Measurements from ENCODE around the gene PYCARD. TPM values are rescaled to one million over a fixed set of nuclear protein-coding genes. Genes with fewer than 3 reads are reported as not detected.
A peak's percentile ranks its signal among the peaks of the same experiment; 100 is the strongest.

Gene PYCARD
- total and polyA plus RNA-seq, 2 experiments from 2014 or later = 24.3 to 28.1 TPM

GRCh38 chr16:31157136-31157535, 45.4 kb downstream of the PYCARD start:
- Histone ChIP-seq H3K4me3 (peak overlapping the region; percentile 28; the same call in 1 of the 2 replicates), H3F3A (ENCODE audit: insufficient read depth) (no peaks in the 10 kb centered on the region), H3K79me2 (ENCODE audit: insufficient read depth) (no peaks in the 10 kb centered on the region), H3K36me3 (ENCODE audit: low read depth) (no peaks in the 10 kb centered on the region), H2AFZ (peak overlapping the region; percentile 70; the same call in 1 of the 2 replicates), H3K27ac (no peak overlapping the region), H3K4me1 (ENCODE audit: insufficient read depth) (no peaks in the 10 kb centered on the region), H3K27me3 (replicated peaks; ENCODE audit: insufficient read depth) (no peaks in the 10 kb centered on the region), H3K9me2 (ENCODE audit: insufficient read depth) (no peaks in the 10 kb centered on the region), H3K4me2 (ENCODE audit: unreplicated experiment) (peak overlapping the region; percentile 43), H3K9ac (no peak overlapping the region), H3K9me3 (ENCODE audit: low read depth) (no peaks in the 10 kb centered on the region), H4K20me1 (ENCODE audit: insufficient read depth) (no peaks in the 10 kb centered on the region)
- DNase-seq = peak; percentile 40
- 6 to 7% methylated on average over 8 of the region's 8 CpGs for WGBS, 2 experiments (ENCODE audit: low coverage in 1 of 2, low lambda C conversion rate in 2 of 2, missing lambda C conversion rate in 2 of 2)
- in situ Hi-C loops (cut with MboI) = no loop called here
- TF ChIP-seq EZH2 (IDR thresholded peaks at IDR 0.05; ENCODE audit: insufficient read depth, poor library complexity, severe bottlenecking) = no peak
- no peak for TF ChIP-seq EZH2phosphoT487 (IDR thresholded peaks at IDR 0.05; ENCODE audit: insufficient read depth, low read depth)

Small RNA genes lying within 50 kb of the gene (small RNA-seq; reads per million reads assigned to genes)
- gene AC009088.4 (ENCODE audit: low read depth, low replicate concordance) = not detected
- not detected for gene NDUFA3P6 (ENCODE audit: low read depth, low replicate concordance)

Other genes with a start within 250 kb of the PYCARD start
- 2.0 and 2.3 TPM in 2 replicates for gene SETD1A, start 245.0 kb downstream of the PYCARD start, total RNA-seq (2014; rRNA removed; shearing (Covaris generic))
- 4.0 and 5.9 TPM in 2 replicates for gene SETD1A, start 245.0 kb downstream of the PYCARD start, polyA plus RNA-seq (2016; fragmentation: Nextera tagmentation; extraction: Ambion mirVana)
- gene HSD3B7, start 217.6 kb downstream of the PYCARD start, total RNA-seq (2014; rRNA removed; shearing (Covaris generic)) = 69.7 and 73.2 TPM in 2 replicates
- gene HSD3B7, start 217.6 kb downstream of the PYCARD start, polyA plus RNA-seq (2016; fragmentation: Nextera tagmentation; extraction: Ambion mirVana) = 40.2 and 40.9 TPM in 2 replicates
- 2.0 and 2.3 TPM in 2 replicates for gene STX1B, start 192.1 kb downstream of the PYCARD start, total RNA-seq (2014; rRNA removed; shearing (Covaris generic))
- 0.23 and 0.46 TPM in 2 replicates for gene STX1B, start 192.1 kb downstream of the PYCARD start, polyA plus RNA-seq (2016; fragmentation: Nextera tagmentation; extraction: Ambion mirVana)
- gene STX4, start 169.2 kb downstream of the PYCARD start, total RNA-seq (2014; rRNA removed; shearing (Covaris generic)) = 24.9 and 25.8 TPM in 2 replicates
- gene STX4, start 169.2 kb downstream of the PYCARD start, polyA plus RNA-seq (2016; fragmentation: Nextera tagmentation; extraction: Ambion mirVana) = 49.3 and 52.1 TPM in 2 replicates
- gene ZNF668, start 128.5 kb downstream of the PYCARD start, total RNA-seq (2014; rRNA removed; shearing (Covaris generic)) = 20.6 and 21.8 TPM in 2 replicates
- gene ZNF668, start 128.5 kb downstream of the PYCARD start, polyA plus RNA-seq (2016; fragmentation: Nextera tagmentation; extraction: Ambion mirVana) = 19.5 and 20.8 TPM in 2 replicates
- gene ZNF646, start 128.3 kb downstream of the PYCARD start, total RNA-seq (2014; rRNA removed; shearing (Covaris generic)) = 10.6 and 12.8 TPM in 2 replicates
- gene ZNF646, start 128.3 kb downstream of the PYCARD start, polyA plus RNA-seq (2016; fragmentation: Nextera tagmentation; extraction: Ambion mirVana) = 3.5 and 4.0 TPM in 2 replicates
- 7.0 and 10.5 TPM in 2 replicates for gene PRSS53, start 113.8 kb downstream of the PYCARD start, total RNA-seq (2014; rRNA removed; shearing (Covaris generic))
- gene PRSS53, start 113.8 kb downstream of the PYCARD start, polyA plus RNA-seq (2016; fragmentation: Nextera tagmentation; extraction: Ambion mirVana) = 0.84 and 0.95 TPM in 2 replicates
- gene VKORC1, start 108.0 kb downstream of the PYCARD start, total RNA-seq (2014; rRNA removed; shearing (Covaris generic)) = 444 and 480 TPM in 2 replicates
- gene VKORC1, start 108.0 kb downstream of the PYCARD start, polyA plus RNA-seq (2016; fragmentation: Nextera tagmentation; extraction: Ambion mirVana) = 535 and 542 TPM in 2 replicates
- 42.1 and 71.4 TPM in 2 replicates for gene BCKDK, start 94.4 kb downstream of the PYCARD start, total RNA-seq (2014; rRNA removed; shearing (Covaris generic))
- gene BCKDK, start 94.4 kb downstream of the PYCARD start, polyA plus RNA-seq (2016; fragmentation: Nextera tagmentation; extraction: Ambion mirVana) = 108 and 114 TPM in 2 replicates
- gene KAT8, start 85.1 kb downstream of the PYCARD start, total RNA-seq (2014; rRNA removed; shearing (Covaris generic)) = 27.8 and 50.9 TPM in 2 replicates
- 18.4 and 19.3 TPM in 2 replicates for gene KAT8, start 85.1 kb downstream of the PYCARD start, polyA plus RNA-seq (2016; fragmentation: Nextera tagmentation; extraction: Ambion mirVana)
- not detected in 2 replicates for gene PRSS8, start 67.0 kb downstream of the PYCARD start, total RNA-seq (2014; rRNA removed; shearing (Covaris generic))
- gene PRSS8, start 67.0 kb downstream of the PYCARD start, polyA plus RNA-seq (2016; fragmentation: Nextera tagmentation; extraction: Ambion mirVana) = not detected in 2 replicates
- 0.13 TPM in 1 of 2 replicates, not detected in the other for gene PRSS36, start 52.7 kb downstream of the PYCARD start, total RNA-seq (2014; rRNA removed; shearing (Covaris generic))
- 0.19 and 2.2 TPM in 2 replicates for gene PRSS36, start 52.7 kb downstream of the PYCARD start, polyA plus RNA-seq (2016; fragmentation: Nextera tagmentation; extraction: Ambion mirVana)
- 22.5 and 28.3 TPM in 2 replicates for gene FUS, start 22.6 kb downstream of the PYCARD start, total RNA-seq (2014; rRNA removed; shearing (Covaris generic))
- 154 and 166 TPM in 2 replicates for gene FUS, start 22.6 kb downstream of the PYCARD start, polyA plus RNA-seq (2016; fragmentation: Nextera tagmentation; extraction: Ambion mirVana)
- gene TRIM72, start 11.4 kb upstream of the PYCARD start, total RNA-seq (2014; rRNA removed; shearing (Covaris generic)) = not detected in 2 replicates
- gene TRIM72, start 11.4 kb upstream of the PYCARD start, polyA plus RNA-seq (2016; fragmentation: Nextera tagmentation; extraction: Ambion mirVana) = not detected in 2 replicates
- not detected in 2 replicates for gene PYDC1, start 14.4 kb upstream of the PYCARD start, total RNA-seq (2014; rRNA removed; shearing (Covaris generic))
- not detected in 2 replicates for gene PYDC1, start 14.4 kb upstream of the PYCARD start, polyA plus RNA-seq (2016; fragmentation: Nextera tagmentation; extraction: Ambion mirVana)
- gene ITGAM, start 57.2 kb upstream of the PYCARD start, total RNA-seq (2014; rRNA removed; shearing (Covaris generic)) = not detected in 2 replicates
- not detected in 2 replicates for gene ITGAM, start 57.2 kb upstream of the PYCARD start, polyA plus RNA-seq (2016; fragmentation: Nextera tagmentation; extraction: Ambion mirVana)
- gene ITGAX, start 152.4 kb upstream of the PYCARD start, total RNA-seq (2014; rRNA removed; shearing (Covaris generic)) = not detected in 2 replicates
- not detected in 2 replicates for gene ITGAX, start 152.4 kb upstream of the PYCARD start, polyA plus RNA-seq (2016; fragmentation: Nextera tagmentation; extraction: Ambion mirVana)
- gene ITGAD, start 190.6 kb upstream of the PYCARD start, total RNA-seq (2014; rRNA removed; shearing (Covaris generic)) = not detected in 2 replicates
- gene ITGAD, start 190.6 kb upstream of the PYCARD start, polyA plus RNA-seq (2016; fragmentation: Nextera tagmentation; extraction: Ambion mirVana) = not detected in 2 replicates
- gene COX6A2, start 225.6 kb upstream of the PYCARD start, total RNA-seq (2014; rRNA removed; shearing (Covaris generic)) = not detected in 2 replicates
- not detected in 2 replicates for gene COX6A2, start 225.6 kb upstream of the PYCARD start, polyA plus RNA-seq (2016; fragmentation: Nextera tagmentation; extraction: Ambion mirVana)
- gene ZNF843, start 240.0 kb upstream of the PYCARD start, total RNA-seq (2014; rRNA removed; shearing (Covaris generic)) = 0.22 and 0.38 TPM in 2 replicates
- gene ZNF843, start 240.0 kb upstream of the PYCARD start, polyA plus RNA-seq (2016; fragmentation: Nextera tagmentation; extraction: Ambion mirVana) = 0.39 and 0.41 TPM in 2 replicates

Measured in GM23248 (cell line).